H4 (cell line): ENCODE measurements around the gene CABLES1. TPM values are rescaled to one million over a fixed set of nuclear protein-coding genes. Genes with fewer than 3 reads are reported as not detected.

Experiments
- DNase-seq: peaks from one replicate; pipeline ENCODE4 v3.0.0-alpha.2; 2015; ENCODE audit warnings: low spot score
- total RNA-seq: library from RNA; depleted of rRNA; stranded (reverse); fragments of >200 nt; shearing (Covaris generic); gene quantifications from 2 replicates; pipeline ENCODE4 v1.2.3, GENCODE V29; 2014

The CABLES1 gene
- total RNA-seq, 1 experiment from 2014 or later = 9.6 TPM

DNA sequence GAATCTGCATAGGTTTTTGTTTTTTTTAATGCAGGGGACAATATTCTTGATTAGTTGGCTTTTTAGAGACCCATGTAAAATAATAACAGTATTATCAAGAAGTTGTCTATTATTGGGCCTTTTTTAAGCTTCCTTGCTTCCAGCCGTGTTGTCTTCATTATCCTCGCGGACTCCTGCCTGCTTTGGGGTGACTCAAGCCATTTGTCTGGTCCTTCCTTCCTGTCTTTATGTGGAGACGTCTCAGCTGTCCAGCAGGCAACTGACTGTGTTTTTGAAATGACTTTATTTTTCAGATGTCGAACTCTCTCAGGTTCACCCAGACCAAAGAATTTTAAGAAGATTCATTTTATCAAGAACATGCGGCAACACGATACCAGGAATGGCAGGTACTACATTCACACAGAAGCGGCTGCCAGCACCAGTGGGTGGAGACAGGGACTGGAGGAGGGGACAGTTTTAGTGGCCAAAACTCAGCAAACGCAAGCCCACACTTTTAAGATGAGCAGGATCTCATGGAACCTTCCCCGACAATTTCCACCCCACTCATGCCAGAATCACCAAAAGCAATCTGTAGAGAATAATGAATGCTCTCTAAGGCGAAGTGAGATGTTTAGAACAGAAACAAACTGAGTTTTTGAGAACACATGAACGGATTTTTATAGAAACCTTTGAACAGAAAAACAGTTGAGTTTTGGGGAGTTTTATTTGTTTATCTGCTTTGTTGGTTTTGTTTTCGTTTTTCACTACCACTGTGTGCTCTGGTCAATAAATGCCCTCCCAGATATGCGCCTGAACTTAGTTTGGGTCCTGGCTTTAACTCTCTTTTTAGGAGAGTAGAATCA is 59.1 kb downstream of the CABLES1 start:
- DNase-seq = no peak

DNA sequence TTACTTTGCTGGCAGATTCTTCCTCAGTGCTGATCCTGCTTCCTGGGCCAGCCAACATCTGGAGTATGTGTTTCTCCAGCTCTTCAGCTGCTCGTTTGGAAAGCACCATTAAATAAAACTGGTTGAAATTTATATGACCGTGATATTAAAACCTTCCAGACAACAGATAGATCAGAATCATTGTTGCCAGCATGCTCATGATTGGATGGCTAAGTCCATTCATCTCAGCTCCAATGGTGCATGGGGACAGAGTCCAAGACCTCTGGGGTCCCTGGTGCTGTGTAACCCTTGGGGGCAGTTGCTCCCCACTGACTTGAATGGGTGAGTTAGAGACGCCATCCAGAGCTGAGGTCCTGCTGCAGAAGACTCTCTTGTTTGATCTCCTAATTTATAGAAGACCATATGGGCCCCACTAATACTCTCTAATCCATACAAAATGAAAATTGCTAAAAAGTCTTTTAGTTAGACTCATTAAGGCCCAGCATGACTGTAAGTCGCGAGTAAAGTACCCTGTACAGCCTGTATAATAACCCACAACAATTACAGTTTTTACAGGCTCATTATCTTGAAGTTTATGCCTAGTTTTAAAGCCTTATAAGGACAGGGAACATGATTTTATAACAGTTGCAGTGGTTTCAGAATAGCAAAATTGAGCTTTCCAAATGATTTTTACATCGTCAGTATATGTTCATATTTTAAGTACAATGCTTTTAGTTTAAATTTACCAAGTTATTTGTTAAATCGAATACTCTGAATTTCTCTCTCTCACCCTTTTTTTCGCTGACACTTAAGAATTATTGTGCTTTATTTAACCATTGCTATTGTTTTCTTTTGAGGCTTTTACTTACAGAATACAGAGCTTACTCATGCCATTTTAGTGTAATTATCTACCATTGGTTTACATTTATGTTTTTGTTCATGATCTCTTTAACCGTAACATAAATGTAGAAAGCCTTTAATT is 60.0 kb downstream of the CABLES1 start:
- no peak for DNase-seq

DNA sequence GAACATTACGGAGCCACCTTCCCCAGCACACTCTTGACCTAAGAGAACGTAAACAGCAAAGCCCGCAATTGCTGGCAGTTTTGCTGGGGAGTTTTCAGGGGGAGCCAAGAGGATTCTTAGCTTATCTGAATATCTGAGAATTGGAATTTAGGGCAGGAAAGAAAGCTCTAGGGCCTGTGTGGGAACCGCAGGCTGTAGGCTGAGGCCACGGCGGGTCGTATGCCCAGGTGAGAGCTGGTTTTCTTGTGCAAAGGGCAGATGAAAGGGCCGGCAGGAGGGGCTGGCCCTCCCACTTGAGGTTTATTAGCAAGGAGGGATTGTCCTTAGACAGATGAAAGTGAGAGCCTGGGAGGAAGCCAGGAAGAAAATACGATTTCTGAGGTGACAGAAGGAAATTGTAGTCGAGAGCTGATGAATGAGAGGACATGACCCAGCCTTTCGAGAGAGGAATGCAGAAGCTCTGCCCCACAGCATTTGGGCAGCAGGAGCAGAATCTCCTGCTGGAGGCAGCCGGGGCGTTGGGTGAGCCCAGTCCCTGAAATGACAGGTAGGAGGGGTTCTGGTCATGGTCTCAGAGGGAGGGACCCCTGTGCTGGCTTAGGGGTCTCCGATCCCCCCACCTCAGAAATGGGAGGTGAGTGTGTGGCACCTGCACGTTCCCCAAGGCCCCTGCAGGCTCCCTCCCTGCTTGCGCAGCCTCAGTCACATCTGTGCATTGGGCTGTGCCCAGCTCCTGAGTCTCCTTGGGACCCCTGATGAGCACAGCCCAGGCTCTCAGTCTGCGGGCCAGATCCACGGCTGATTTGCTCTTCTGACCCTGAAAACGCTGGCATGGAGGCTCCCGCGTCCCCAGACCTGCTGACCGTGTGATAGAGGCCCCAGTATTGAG is 61.1 kb downstream of the CABLES1 start:
- no peak for DNase-seq

DNA sequence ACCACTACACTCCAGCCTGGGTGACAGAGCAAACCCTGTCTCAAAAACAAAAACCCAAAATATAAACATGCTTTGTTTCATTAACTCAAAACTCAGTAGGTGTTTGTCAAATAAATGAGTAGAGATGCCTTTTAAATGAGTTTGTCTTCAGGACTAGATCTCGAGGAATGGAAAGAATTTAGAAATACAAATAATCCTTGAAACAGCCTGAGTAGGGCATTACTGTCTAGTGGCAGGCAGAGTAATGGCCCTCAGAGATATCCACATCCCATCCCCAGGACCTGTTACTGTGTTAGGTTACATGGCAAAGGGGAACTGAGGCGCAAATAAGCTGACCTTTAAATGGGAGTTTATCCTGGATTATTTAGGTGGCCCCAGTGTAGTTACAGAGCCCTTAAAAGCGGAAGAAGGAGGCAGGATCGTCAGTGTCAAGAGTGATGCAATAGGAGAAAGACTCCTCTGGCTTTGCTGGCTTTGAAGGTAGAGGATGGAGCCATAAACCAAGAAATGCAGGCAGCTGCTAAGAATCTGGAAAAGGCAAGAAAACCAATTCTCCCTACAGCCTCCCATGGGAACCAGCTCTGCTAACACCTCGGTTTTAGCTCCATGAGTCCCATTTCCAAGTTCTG is 63.0 kb downstream of the CABLES1 start:
- DNase-seq = no peak

DNA sequence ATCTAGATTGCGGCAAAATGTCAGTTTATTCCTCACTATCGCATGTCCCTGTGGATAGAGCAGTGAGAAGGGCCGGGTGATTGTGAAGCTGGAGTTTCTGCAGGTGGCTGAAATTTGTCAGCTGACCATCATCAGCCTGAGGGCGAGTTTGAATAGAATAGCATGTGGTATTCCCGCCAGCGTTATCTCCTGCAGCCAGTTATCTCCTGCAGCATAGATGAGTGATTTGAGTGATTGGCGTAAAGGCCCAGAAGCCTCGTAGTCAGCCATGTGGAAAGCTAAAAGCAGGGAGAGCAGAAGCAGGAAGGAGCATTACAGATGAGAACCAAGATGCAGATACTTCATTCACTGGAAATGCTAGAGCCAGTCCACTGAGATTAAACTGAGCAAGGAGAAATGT is 65.5 kb downstream of the CABLES1 start:
- DNase-seq = no peak

DNA sequence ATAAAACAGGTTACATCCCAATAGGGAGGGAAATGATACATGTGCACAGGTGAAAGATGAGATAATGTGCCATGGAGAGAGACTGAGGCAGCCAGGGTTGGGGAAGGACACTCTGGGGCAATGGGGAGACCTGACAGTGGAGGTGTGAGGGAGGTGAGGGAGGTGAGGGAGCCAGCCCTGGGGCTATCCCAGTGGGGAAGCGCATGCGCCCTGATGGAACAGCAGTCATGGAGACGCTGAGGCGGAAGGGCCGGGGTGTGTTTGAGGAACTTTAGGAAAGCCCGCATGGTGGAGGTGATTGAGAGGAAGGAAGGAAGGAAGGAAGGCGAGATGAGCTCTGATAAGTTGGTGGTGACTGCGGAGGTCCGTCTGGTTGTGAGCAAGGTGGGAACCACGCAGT is 66.5 kb downstream of the CABLES1 start:
- DNase-seq = no peak

DNA sequence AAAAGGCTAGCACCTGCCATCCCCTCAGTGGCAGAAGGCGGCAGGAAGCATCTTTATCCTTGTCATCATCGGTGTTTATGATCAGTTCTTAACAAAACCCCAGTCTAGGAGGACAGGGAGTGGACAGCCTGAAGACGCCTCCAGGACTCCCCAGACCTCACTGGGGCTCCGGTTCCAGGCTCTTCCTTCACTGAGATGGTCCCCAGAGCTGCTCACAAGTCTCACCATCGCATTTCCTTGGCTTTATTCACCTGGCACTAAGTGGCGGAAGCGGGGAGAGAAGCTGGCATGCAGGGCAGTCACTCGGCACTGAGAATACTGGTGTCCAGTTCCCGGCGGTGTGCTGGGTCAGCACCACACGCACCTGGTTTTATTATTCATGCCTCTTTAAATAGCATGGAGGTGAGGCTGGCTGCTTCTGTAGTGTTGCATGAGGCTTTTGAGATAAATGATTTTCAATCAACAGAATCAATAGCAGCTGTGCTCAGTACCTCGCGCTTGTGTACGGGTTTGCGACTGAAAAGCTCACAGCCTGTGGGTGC is 68.7 kb downstream of the CABLES1 start:
- DNase-seq = no peak

DNA sequence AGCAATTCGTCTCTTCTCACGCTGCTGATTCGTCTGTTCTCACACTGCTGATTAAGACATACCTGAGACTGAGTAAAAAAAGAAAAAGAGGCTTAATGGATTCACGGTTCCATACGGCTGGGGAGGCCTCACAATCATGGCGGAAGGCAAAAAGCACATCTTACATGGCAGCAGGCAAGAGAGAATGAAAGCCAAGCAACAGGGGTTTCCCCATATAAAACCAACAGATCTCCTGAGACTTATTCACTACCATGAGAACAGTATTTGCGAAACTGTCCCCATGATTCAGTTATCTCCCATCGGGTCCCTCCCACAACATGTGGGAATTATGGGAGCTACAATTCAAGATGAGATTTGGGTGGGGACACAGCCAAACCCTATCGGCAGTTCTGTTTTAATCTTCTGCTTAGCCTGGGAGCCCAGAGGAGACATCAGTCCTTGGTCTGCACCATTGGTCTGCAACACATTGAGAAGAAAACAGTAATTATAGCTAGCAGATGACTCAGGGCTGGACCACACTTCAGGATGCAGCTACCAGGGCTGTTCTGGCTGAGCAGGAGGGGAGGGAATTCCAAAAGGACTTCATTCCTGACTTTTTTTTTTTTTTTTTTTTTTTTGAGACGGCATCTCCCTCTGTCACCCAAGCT is 69.4 kb downstream of the CABLES1 start:
- no peak for DNase-seq

DNA sequence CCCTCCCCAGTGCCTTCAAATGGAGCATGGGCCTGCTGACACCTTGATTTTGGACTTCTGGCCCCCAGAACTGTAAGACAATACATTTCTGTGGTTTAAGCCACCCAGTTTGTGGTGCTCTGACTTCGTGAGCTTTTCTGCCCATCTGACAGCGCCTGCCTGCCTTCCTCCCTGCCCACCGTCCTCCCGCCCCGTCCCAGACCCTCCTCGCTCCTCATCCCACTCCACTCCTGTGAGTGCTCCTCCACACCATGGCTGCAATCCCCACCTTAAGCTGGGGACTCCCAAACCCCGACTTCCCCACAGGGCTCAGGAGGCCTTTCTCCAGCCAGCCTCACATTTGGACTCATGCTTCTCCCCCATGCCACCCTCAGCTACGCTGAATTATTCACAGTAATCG is 70.7 kb downstream of the CABLES1 start:
- DNase-seq = no peak

DNA sequence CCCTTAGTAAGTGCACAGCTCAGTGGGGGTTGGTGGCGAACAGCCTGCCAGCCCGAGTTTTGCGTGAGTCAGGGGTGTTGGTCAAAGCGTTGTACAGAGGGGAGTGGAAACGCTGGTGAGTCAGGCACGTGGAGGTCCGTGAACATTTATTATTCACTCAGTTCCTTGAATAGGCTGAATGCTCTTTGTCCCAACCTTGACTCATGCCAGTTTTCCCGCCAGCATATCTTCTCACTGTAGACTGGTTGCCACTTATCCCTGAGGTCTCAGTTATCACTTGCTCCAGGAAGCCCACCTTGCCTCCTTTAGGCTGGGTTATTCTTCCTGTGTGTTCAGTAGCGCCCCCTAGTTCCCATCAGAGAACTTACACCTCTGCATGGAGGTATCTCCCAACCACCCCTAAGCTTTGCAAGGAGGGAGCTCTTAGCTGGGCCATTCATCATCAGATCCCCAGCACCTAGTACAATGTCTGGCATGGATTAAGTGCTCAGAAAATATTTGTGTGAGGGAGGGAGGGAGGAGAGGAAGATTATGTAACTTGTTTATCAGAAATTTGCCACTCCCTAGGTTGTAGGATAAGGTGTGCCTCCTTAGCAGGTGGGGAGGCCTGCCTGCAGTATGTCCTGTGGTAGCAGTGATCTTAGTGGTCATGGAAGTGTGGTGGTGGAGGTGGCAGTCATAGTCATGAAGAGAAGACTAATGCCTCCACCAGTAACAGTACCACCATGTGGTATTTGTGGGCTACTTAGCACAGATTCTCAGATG is 72.1 kb downstream of the CABLES1 start:
- no peak for DNase-seq

DNA sequence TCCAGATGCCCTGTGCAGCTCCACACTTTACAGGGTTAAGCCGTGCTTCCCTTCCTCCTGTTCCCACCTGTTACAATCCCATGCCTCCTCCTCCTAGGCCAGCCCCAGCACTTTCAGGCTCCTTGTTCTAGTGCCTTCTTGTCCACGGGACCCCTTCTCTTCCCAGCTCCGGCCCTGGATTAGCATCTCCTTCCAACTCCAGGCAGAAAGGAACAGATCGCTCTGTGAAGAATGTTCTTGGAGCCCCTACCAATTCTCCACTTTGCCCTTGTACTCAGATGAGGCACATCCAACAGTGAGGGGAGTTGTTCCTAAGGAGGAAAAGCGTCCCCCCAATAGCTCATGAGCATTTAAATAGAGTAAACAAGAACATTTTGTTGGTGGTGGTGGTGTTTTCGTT is 72.7 kb downstream of the CABLES1 start:
- DNase-seq = no peak

DNA sequence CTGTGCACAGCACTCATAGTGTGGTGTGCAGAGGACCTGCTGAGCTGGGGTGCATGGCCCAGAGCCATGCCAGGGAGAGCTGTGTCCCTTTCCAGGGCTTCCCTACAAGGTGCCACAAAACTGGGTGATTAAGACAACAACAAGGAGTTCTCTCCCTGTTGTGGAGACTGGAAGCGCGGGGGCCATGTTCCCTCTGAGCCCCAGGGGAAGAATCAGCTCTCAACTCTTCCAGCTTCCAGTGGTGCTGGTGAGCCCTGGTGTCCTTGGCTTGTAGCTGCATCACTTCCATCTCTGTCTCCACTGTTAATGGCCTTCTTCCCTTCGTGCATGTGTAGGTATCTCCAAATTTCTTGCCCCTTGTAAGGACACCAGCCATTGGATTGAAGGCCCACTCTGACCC is 73.3 kb downstream of the CABLES1 start:
- DNase-seq = no peak

DNA sequence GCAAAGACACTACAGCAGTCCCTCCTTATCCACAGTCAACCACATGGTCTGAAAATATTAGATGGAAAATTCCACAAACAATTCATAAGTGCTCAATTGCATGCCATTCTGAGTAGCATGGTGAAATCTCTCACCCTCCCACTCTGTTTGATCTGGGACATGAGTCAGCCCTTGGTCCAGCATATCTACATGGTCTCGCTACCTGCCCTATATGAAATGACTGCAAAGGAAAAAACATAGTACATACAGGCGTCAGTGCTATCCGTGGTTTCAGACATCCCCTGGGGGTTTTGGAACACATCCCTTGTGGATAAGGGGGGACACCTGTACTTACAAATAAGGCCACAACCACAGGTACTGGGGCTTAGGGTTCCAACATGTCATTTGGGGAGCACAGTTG is 73.7 kb downstream of the CABLES1 start:
- no peak for DNase-seq

DNA sequence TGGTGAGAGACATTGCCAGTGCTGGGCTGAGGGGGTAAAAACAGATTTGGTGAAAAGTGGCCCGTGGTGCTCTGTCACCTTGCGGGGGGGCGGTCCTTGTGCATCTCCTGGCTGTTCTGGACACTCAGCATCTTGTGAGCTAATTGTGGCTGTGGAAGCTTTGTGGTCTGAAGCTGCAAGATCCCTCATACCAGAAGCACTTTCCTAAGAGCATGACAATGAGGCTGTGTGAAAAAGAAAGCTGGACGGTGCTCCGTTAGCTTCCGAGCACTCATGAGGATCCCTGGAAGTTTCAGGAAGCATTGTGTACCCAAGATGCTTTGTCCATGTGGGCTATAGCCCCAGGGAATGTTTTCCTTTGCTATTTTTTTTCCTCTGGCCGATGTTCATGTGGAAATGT is 74.5 kb downstream of the CABLES1 start:
- DNase-seq = no peak

DNA sequence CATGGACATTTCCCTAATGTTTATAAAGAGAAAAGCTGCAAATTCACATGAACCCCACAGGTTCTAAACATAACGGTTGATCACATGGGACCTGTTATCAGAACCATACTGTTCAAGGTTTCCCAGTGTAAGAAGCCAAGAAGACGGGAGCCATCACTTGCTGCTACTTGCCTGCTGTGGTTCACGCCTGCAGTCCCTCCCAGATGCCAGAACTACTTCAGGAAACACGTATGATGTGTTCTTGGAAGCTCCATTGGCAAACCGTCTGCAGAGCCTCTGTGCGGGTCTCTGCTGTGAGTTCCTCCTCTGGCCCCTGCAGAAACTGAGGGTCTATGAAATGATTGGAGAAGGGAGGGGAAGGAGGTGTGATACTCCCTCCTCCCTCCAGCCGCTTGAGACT is 75.2 kb downstream of the CABLES1 start:
- DNase-seq = no peak

DNA sequence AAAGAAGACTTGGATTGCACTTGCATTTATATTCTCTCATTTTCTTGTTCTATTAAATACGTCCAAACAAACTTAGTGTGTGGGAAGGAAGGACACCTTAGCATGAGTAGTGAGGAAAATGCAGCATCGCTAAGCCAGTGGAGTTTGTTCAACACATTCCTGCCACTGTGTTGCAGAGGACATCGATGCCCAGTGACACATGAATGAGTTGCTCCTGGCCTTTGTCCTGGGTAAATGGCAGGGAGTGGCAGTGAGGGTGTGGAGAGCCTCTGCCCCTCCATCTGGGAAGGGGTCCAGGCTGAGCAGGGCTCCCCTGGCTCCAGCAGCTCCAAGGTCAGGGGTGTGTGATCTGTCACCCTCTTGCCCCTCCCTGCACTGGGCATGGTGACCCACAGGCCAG is 75.9 kb downstream of the CABLES1 start:
- DNase-seq = no peak

DNA sequence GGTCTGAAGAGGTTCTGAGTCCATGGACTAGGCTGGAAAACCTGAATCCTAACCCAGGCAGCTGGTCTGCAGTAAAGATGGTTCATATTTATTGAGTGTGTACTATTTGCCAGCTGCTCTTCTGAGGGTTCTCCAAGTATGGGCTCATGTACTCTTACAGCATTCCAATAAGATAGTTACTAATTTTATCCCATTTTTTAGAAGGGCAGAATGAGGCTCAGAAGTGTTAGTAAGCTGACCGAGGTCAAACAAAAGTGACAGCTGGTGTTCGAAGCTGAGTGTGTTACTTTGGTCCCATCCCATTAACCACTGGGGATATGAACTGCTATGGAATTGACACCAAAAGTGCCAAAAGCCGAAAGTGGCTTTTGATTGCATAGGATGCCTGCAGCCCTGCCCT is 76.9 kb downstream of the CABLES1 start:
- DNase-seq = no peak

DNA sequence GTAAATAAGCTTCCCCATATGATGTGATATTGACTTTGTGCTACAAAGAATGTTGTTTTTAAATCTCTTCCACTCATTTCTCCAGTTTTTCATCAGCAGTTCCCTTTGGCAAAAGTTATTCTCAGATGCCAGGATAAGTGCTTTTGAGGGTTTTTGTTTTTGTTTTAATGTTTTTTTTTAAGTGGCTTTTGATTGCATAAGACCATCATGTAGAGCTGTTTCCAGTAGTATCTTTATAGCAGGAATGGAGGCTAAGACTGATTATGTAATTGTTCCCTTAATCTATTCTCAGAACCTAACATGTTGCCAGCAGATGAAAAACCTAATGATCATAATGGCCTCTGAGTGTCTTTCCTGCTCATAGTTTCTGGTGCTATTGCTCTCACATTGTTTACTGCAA is 77.9 kb downstream of the CABLES1 start:
- no peak for DNase-seq

DNA sequence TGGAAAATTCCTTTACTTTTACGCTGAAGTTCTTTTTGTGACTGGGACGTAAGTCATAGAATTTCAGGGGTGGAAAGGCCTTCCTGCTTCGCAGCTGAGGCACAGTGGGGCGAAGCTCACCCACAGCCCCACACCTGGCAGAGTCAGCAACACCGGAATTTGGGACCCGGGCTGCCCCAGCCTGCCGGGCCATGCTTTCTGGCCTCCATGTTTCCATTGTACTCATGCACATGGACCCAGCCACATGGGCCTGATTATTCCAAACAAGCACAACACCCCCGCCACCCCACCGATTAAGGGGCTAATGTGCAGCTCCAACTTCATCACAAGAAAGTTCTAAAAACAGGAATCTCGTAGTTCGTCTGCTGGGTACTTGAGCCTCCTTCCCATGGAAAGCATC is 82.5 kb downstream of the CABLES1 start:
- DNase-seq = no peak

DNA sequence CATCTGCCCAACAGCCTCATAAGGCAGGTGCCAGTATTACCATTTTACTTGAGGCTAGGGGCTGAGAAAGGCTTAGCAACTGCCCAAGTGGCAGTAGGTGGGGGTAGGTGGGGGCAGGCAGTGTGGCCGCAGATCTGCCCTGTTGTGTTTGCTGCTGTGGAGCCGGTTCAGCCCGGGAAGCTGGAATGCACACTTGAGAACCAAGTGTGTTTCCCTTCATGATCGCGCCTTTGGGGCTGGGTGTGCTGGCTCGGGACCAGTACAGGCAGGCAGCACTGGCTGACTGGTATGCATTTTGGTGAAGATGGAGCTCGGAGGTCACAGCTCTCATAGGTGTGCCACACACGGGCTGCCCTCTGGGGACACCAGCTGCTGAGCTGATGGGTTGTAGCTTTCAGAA is 85.1 kb downstream of the CABLES1 start:
- no peak for DNase-seq
